Left renal pelvis (tissue), 4 donors: ENCODE results near the gene G6PC1. TPM values are rescaled to one million over a fixed set of nuclear protein-coding genes. Genes with fewer than 3 reads are reported as not detected.
"Not testable (repeated sequence)": the region's sequence is repeated elsewhere in the genome, so short reads cannot be mapped to it uniquely, and the experiment has no call there.

Experiments used
- DNase-seq, 4 donors: peaks; one replicate each; pipeline ENCODE4 v3.0.0-alpha.2; 2013; ENCODE audit warnings: low read depth in 4 of 4, low spot score in 3 of 4
- polyA plus RNA-seq, 4 donors: library from polyadenylated mRNA; unstranded; fragments of 120-200 nt; gene quantifications; one replicate each; pipeline ENCODE4 v1.2.1, GENCODE V29; 2013; ENCODE audit not compliant: insufficient read length in 4 of 4

G6PC1 gene
- polyA plus RNA-seq, 4 donors = 0.52 to 6.1 (median 4.0) TPM

DNA sequence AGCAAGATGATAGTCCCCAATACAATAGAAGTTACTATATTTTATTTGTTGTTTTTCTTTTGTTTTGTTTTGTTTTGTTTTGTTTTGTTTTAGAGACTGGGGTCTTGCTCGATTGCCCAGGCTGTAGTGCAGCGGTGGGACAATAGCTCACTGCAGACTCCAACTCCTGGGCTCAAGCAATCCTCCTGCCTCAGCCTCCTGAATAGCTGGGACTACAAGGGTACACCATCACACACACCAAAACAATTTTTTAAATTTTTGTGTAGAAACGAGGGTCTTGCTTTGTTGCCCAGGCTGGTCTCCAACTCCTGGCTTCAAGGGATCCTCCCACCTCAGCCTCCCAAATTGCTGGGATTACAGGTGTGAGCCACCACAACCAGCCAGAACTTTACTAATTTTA lies 618 bp upstream of the G6PC1 start:
- DNase-seq = not testable (repeated sequence)

- no peak for DNase-seq
Measured at GRCh38 chr17:42901535-42902229, 1.1 kb downstream of the G6PC1 start.

DNA sequence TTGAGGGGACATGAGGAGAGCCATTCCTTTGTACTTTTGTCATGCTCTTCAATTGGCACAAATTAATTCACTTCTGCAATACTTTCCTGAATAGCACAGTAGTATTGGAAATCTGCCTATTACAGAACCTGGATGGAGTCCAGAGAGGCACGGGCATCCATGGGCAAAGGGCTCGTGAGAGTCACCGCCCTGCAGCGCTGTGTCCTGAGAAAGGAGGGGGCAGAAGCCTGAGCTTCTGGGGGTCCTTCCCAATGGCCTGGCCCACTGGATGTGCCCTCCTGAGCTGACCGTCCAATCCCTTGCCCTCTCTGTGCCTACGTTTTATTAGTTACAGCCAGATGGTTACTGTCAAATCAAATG lies 3.5 kb downstream of the G6PC1 start:
- no peak for DNase-seq

GRCh38 chr17:42906772-42907446 lies 6.3 kb downstream of the G6PC1 start:
- DNase-seq = no peak

- no peak for DNase-seq
Measured at GRCh38 chr17:42908872-42909700, 8.5 kb downstream of the G6PC1 start.

DNA sequence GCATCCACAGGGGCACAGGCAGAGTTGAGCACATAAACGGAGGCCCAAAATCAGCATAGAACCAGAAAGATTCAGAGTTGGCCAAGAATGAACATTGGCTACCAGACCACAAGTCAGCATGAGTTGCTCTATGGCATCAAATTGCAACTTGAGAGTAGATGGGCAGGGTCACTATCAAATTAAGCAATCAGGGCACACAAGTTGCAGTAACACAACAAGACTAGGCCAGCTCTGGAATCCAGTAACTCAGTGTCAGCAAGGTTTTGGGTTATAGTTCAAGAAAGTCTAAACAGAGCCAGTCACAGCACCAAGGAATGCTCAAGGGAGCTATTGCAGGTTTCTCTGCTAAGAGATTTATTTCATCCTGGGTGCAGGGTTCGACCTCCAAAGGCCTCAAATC lies 12.9 kb downstream of the G6PC1 start:
- DNase-seq = no peak

DNA sequence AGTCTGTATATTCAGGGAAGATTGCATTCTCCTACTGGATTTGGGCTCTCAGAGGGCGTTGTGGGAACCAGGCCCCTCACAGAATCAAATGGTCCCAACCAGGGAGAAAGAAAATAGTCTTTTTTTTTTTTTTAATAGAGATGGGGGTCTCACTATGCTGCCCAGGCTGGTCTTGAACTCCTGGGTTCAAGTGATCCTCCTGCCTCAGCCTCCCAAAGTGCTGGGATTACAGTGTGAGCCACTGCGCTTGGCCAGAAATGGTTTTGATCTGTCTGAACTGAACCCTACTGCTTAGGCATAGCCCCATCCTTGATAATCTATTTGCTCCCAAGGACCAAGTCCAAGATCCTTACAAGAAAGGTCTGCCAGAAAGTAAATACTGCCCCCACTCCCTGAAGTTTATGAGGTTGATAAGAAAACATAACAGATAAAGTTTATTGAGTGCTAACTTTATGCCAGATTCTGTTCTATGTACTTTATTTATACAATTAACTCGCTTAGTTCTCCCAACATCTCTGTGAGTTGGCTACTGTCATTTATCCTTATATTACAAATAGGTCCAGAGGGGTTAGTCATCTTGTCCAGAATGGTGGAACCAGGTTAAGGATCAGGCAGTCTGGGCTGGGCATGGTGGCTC lies 13.5 kb downstream of the G6PC1 start:
- no peak for DNase-seq

DNA sequence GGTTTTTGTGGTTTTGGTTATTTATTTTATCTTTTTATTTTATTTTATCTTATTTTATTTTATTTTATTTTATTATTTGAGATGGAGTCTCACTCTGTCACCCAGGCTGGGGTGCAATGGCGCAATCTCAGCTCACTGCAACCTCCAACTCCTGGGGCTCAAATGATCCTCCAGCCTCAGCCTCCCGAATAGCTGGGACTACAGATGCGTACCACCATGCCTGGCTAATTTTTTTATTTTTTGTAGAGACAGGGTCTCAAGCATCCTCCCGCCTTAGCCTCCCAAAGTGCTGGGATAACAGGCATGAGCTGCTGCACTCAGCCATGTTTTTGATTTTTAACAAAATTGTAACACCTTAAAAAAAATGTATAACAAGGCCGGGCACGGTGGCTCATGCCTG lies 14.7 kb downstream of the G6PC1 start:
- not testable (repeated sequence) for DNase-seq

DNA sequence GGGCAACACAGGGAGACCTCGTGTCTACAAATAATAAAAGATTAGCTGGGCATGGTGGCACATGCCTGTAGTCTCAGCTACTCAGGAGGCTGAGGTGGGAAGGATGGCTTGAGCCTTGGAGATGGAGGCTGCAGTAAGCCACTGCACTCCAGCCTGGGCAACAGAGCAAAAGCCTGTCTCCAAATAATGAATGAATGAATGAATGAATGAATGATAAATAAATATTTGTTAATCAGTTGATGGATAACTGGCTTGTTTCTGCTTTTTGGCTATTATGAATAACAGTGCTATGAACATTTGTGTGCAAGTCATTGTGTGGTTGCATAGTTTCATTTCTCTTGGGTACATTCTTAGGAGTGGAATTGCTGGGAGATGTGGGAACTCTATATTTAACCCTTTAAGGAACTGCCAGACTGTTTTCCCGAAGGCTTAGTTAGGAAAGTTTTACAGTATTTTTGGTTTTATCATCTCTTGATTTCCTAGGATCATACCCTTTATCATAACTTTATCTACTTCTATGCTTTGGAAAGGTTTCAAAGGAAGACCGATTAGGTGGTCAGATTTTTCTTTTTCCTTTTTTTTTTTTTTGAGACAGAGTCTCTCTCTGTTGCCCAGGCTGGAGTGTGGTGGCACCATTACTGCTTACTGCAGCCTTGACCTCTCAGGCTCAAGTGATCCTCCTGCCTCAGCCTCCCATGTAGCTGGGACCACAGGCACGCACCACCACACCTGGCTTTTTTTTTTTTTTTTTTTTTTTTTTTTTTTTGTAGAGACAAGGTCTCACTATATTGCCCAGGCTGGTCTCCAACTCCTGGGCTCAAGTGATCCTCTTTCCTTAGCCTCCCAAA lies 16.0 kb downstream of the G6PC1 start:
- DNase-seq = not testable (repeated sequence)

DNA sequence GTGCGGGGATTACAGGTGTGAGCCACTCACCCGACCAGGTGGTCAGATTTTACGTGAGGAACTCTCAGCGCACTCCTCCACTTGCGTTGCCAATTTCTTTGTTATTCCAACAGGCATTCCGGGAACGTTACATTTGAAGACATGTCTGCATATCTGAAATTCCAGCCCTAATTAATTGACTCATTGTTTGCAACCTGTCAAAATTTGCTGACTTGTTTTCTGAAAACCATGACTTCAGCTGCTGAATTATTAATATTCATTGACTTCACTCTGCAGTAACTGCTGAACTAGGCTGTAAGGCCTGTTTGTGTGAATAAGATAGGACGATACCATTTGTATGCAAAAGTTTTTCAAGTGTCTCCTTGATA lies 16.6 kb downstream of the G6PC1 start:
- DNase-seq = no peak

GRCh38 chr17:42918902-42919521 lies 18.4 kb downstream of the G6PC1 start:
- DNase-seq = no peak

GRCh38 chr17:42919522-42920077 lies 19.0 kb downstream of the G6PC1 start:
- DNase-seq = not testable (repeated sequence)

DNA sequence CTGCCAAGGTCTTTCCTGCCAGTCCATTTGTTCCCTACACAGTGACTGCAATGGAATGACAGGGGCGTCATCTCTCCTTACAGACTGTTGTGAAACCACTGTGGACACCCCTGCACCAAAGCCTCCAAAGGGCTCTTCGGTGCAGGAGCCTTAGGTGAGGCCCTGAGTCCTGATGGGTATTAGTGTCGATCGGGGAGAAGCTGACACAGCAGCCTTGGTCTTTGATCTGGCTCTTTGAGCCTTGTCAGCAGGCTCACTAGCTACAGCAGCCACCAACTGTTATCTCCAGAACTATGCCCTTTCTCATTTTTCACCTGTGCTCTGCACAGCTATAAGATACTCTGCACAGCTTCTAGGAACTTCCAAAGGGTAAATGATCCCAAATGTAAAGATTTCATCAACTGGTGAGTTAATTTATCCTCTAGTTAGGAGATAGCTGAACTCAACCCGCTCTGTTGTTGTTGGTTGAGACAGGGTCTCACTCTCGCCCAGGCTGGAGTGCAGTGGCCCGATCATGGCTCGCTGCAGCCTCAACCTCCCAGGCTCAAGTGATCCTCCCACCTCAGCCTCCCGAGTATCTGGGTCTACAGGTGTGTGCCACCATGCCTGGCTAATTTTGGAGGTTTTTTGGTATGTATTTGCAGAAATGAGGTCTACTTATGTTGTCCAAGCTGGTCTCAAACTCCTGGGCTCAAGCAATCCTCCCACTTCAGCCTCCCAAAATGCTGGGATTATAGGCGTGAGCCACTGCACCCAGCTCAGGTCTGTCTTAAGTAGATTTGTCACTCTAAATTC lies 19.7 kb downstream of the G6PC1 start:
- no peak for DNase-seq

DNA sequence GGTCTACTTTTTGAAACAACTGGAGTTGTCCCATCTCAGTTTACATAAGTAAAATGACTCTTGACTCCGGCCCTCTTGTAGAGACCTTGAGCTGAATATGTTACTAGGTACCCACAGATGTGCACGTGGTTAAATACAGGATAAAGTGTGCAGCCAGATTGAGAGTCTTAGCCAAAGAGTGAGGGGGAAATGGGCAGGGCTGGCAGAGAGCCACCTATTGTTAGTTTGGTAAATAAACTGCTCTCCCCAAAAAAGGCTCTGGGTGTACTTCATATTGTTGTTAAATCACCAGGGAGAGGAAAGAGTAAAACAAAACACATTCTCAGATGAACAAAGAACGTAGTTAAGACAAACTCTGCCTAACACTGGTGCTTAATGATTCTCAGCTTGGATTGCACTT lies 20.3 kb downstream of the G6PC1 start:
- no peak for DNase-seq

DNA sequence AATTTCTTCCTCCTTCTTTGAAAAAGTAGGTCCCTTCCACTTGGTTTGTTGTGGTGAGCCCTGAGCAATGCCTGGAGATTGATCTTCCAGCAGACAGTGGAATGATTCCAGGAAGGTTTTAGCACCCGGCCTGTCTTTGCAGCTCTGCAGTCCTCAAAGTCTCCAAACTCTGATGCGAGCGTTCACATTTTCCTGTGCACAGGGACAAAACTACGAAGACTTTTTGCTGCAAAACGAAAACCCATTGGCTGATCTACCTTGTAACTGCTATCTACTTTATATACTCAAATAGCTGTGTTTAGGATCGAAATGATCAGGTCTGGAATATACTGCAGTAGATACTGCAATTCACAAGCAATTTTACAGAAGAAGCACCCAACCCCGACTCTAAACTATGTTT lies 21.7 kb downstream of the G6PC1 start:
- no peak for DNase-seq

- DNase-seq = not testable (repeated sequence)
Measured at GRCh38 chr17:42923472-42923871, 22.9 kb downstream of the G6PC1 start.

GRCh38 chr17:42924891-42925290 lies 24.3 kb downstream of the G6PC1 start:
- DNase-seq = no peak

DNA sequence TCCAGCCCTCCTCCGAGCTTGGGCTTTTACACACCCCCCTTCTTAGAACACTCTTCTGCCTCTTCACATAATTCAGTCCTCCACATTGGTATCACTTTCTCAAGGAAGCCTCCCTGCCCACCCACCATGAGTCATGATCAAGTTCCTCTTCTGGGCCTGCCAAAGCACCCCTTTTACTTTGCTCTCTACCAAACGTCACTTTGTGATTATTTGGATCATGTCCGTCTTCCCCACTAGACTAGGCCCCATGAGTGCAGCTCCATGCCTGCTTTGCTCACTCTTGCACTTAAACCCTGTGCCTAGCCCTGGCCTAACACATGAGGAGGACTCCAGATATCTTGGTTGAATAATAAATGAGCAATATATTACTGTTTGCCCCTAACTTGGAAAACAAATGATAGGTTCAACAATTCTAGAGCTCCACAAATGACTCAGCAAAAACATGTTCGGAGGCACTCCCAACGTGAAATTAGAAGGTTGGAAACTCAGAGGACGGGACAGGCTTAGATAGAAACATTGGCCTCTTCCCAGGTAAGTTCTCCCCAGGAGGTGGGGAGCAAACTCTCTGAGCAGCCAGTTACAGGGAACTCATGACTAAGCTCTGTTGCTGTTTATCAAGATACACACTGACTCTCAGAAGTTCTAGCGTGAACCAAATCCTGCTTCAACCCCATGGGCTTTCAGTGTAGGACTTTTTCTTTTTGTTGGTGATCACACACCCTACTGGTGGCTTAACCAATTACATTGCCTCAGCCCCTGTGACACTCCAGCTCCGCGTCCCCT lies 28.3 kb downstream of the G6PC1 start:
- peak in 2 of 4 donors; percentile 32 to 39 for DNase-seq
